A549 (cell line): ENCODE measurements around the gene MEI4. TPM values are rescaled to one million over a fixed set of nuclear protein-coding genes. Genes with fewer than 3 reads are reported as not detected.

Experiments
- ATAC-seq, 2 experiments: fragments of 200-7000 bp in 1 of 2; fragments of >200 bp in 1 of 2; cut with Nextera tagmentation in 1 of 2; cut with Tn5 transposase in 1 of 2; 3 replicates each; pipeline versions ENCODE4 v1.8.0 to v1.9.1; 2018 to 2020; ENCODE audit warnings: mild to moderate bottlenecking in 1 of 2, moderate library complexity in 1 of 2
- CTCF ChIA-PET: fragments of 300-600 bp; sonication (Branson Sonifier 250); formaldehyde crosslinking; extraction: SDS; loops from one replicate; lab custom pipeline; 2021; ENCODE audit warnings: antibody characterized with exemption, inconsistent platforms; lab: Yijun Ruan, JAX
- POLR2A ChIA-PET: fragments of 350-600 bp; formaldehyde crosslinking; extraction: SDS; loops from one replicate; lab custom pipeline; 2021; ENCODE audit warnings: antibody characterized with exemption, inconsistent platforms; lab: Yijun Ruan, JAX
- DNase-seq, 2 experiments: peaks; one replicate each; pipeline versions ENCODE4 v3.0.0 to v3.0.0-alpha.2; 2011 to 2016; ENCODE audit warnings: low read depth in 1 of 2, low spot score in 1 of 2
- FAIRE-seq: peaks from 2 replicates; lab custom pipeline; 2011; peaks lifted over from hg19 to GRCh38; lab: Jason Lieb, UNC
- H3K27ac ChIP-seq, 2 experiments: fragments of >200 bp; sonication (Bioruptor Twin); formaldehyde crosslinking; 3 replicates each; pipeline ENCODE4 v1.5.1; 2016 to 2017
- H3K4me1 ChIP-seq: fragments of >200 bp; sonication (Bioruptor Twin); formaldehyde crosslinking; 3 replicates; pipeline ENCODE4 v1.6.1; 2016
- H3K4me2 ChIP-seq: fragments of >200 bp; sonication (Bioruptor Twin); formaldehyde crosslinking; 3 replicates; pipeline ENCODE4 v1.6.1; 2016
- H3K4me3 ChIP-seq: fragments of >200 bp; sonication (Bioruptor Twin); formaldehyde crosslinking; 3 replicates; pipeline ENCODE4 v1.5.1; 2016
- H3K9me3 ChIP-seq: fragments of >200 bp; sonication (Bioruptor Twin); formaldehyde crosslinking; 3 replicates; pipeline ENCODE4 v1.6.1; 2016
- ATOH8 ChIP-seq: fragments of 250-450 bp; sonication (Bioruptor Pico); IDR thresholded peaks from 2 replicates; pipeline ENCODE4 v1.5.0; 2020; ENCODE audit warnings: low read depth, mild to moderate bottlenecking, moderate library complexity
- CBX2 ChIP-seq: fragments of 200-600 bp; sonication (generic); IDR thresholded peaks from 2 replicates; pipeline ENCODE4 v1.6.1; 2016; ENCODE audit warnings: low read depth, mild to moderate bottlenecking, borderline replicate concordance
- CBX8 ChIP-seq: fragments of 200-600 bp; sonication (generic); IDR thresholded peaks from 2 replicates; pipeline ENCODE4 v1.6.1; 2016
- CHD2 ChIP-seq: fragments of 150-350 bp; IDR thresholded peaks from 2 replicates; pipeline ENCODE4 v1.6.1; 2014; ENCODE audit warnings: low read length; ENCODE audit not compliant: partially characterized antibody
- EP300 ChIP-seq, 2 experiments: fragments of >200 bp; sonication (Bioruptor Twin); formaldehyde crosslinking; IDR thresholded peaks; 2 replicates in 1 of 2; 3 replicates in 1 of 2; pipeline ENCODE4 v1.6.1; 2016 to 2017
- FOSL2 ChIP-seq, 2 experiments: fragments of 450-650 bp in 1 of 2; fragments of >200 bp in 1 of 2; sonication (Bioruptor Twin) in 1 of 2; formaldehyde crosslinking; IDR thresholded peaks; 2 replicates each; pipeline versions ENCODE4 v1.5.0 to v1.6.1; 2016 to 2020; ENCODE audit warnings: mild to moderate bottlenecking in 1 of 2, moderate library complexity in 1 of 2
- HOXA7 ChIP-seq: fragments of 250-450 bp; sonication (Bioruptor Pico); IDR thresholded peaks from 2 replicates; pipeline ENCODE4 v1.5.0; 2020; ENCODE audit warnings: mild to moderate bottlenecking, moderate library complexity
- HOXB13 ChIP-seq: fragments of 250-450 bp; sonication (Bioruptor Pico); IDR thresholded peaks from 2 replicates; pipeline ENCODE4 v1.5.0; 2020; ENCODE audit warnings: low read depth, mild to moderate bottlenecking, moderate library complexity
- KDM1A ChIP-seq: fragments of 200-600 bp; sonication (generic); IDR thresholded peaks from 2 replicates; pipeline ENCODE4 v1.6.1; 2016; ENCODE audit warnings: low read depth, mild to moderate bottlenecking
- KDM5A ChIP-seq: fragments of 200-600 bp; sonication (generic); IDR thresholded peaks from 2 replicates; pipeline ENCODE4 v1.6.1; 2016; ENCODE audit warnings: antibody characterized with exemption, mild to moderate bottlenecking
- MAFK ChIP-seq: fragments of 450-650 bp; IDR thresholded peaks from 2 replicates; pipeline ENCODE4 v1.6.1; 2014; ENCODE audit not compliant: partially characterized antibody
- PBX3 ChIP-seq: IDR thresholded peaks from 2 replicates; pipeline ENCODE4 v1.6.1; 2012
- RCOR1 ChIP-seq: fragments of 150-350 bp; IDR thresholded peaks from 2 replicates; pipeline ENCODE4 v1.6.1; 2014; ENCODE audit warnings: antibody characterized with exemption, low read length, low read depth
- REST ChIP-seq: fragments of 200-600 bp; sonication (generic); IDR thresholded peaks from 2 replicates; pipeline ENCODE4 v1.6.1; 2016; ENCODE audit warnings: antibody characterized with exemption, mild to moderate bottlenecking, moderate library complexity
- TFCP2L1 ChIP-seq: fragments of 250-450 bp; sonication (Bioruptor Pico); IDR thresholded peaks from 2 replicates; pipeline ENCODE4 v1.5.0; 2021; ENCODE audit warnings: mild to moderate bottlenecking
- ZFP36 ChIP-seq: fragments of 450-650 bp; IDR thresholded peaks from 2 replicates; pipeline ENCODE4 v1.6.1; 2014; ENCODE audit warnings: borderline replicate concordance; ENCODE audit not compliant: partially characterized antibody
- WGBS: methylation state at CpG from one replicate; pipeline ENCODE4 v1.1.6; 2017; ENCODE audit errors: missing lambda C conversion rate; 5-methylcytosine and 5-hydroxymethylcytosine counted together
- polyA plus RNA-seq, 4 experiments: library from polyadenylated mRNA; depleted of rRNA in 3 of 4; stranded (reverse); fragments of >200 nt; fragmentation: RNase III in 1 of 4; extraction: RNeasy Plus Mini Kit Qiagen cat#74134 plus additional on column Dnase treatment in 1 of 4; gene quantifications; 2 replicates in 3 of 4; 3 replicates in 1 of 4; pipeline ENCODE4 v1.2.3, GENCODE V29; 2011 to 2017

Gene MEI4
- polyA plus RNA-seq, 2 of the 4 experiments (the other 2 are of a cell fraction), result not detected

GRCh38 chr6:77816766-77817270, 164.0 kb downstream of the MEI4 start:
- Histone ChIP-seq H3K4me2 (no peak overlapping the region), H3K4me1 (no peaks in the 10 kb centered on the region), H3K4me3 (no peak overlapping the region), H3K9me3 (no peaks in the 10 kb centered on the region), H3K27ac (no peak overlapping the region)
- DNase-seq (no peak), FAIRE-seq (no peak), ATAC-seq (no peak)
- 67% methylated on average over 2 of the region's 2 CpGs for WGBS
- TF ChIP-seq ZFP36, result no peak
- TF ChIP-seq MAFK, result peak; percentile 24
- ChIA-PET POLR2A (no interaction called here), CTCF (no interaction called here)

- POLR2A ChIA-PET, result no interaction called here
- H3K4me3 ChIP-seq, result no peak overlapping the region
- no peak for ATAC-seq
- 54% methylated on average over 2 of the region's 2 CpGs for WGBS
- CTCF ChIA-PET, result no interaction called here
- no peaks in the 10 kb centered on the region for H3K9me3 ChIP-seq
- H3K27ac ChIP-seq, result no peak overlapping the region
- TF ChIP-seq ATOH8 (CRISPR knock-in tag), result no peak
- no peak for TF ChIP-seq CBX8
- TF ChIP-seq REST, result no peak
- no peak for TF ChIP-seq HOXB13 (CRISPR knock-in tag)
- no peak for TF ChIP-seq CBX2
- TF ChIP-seq RCOR1, result no peak
- TF ChIP-seq KDM1A, result no peak
- no peak for TF ChIP-seq HOXA7 (CRISPR knock-in tag)
- TF ChIP-seq FOSL2 (IDR thresholded peaks at IDR 0.05), result no peak
- TF ChIP-seq FOSL2 (CRISPR knock-in tag; IDR thresholded peaks at IDR 0.05), result no peak
- TF ChIP-seq, all 56 proteins: peak for 0
- DNase-seq (no peak), FAIRE-seq (no peak)
- Histone ChIP-seq H3K4me2 (no peak overlapping the region), H3K4me1 (no peaks in the 10 kb centered on the region)
Observed at GRCh38 chr6:77822265-77822664, 169.4 kb downstream of the MEI4 start.

GRCh38 chr6:77825204-77825603, 172.4 kb downstream of the MEI4 start:
- no peak overlapping the region for H3K4me2 ChIP-seq
- no peak for FAIRE-seq
- CTCF ChIA-PET, result no interaction called here
- TF ChIP-seq CHD2 (no peak), EP300 (IDR thresholded peaks at IDR 0.05) (no peak), HOXA7 (CRISPR knock-in tag) (no peak), ZFP36 (no peak), CBX2 (no peak), FOSL2 (IDR thresholded peaks at IDR 0.05) (no peak), FOSL2 (CRISPR knock-in tag; IDR thresholded peaks at IDR 0.05) (no peak), KDM5A (no peak), PBX3 (no peak), TFCP2L1 (CRISPR knock-in tag) (no peak)
- TF ChIP-seq, all 56 proteins: peak for 0
- ATAC-seq (no peak), DNase-seq (no peak)
- Histone ChIP-seq H3K9me3 (no peaks in the 10 kb centered on the region), H3K4me3 (no peak overlapping the region), H3K27ac (no peak overlapping the region), H3K4me1 (no peaks in the 10 kb centered on the region)
- 5% methylated on average over 2 of the region's 2 CpGs for WGBS
- POLR2A ChIA-PET, result no interaction called here
